Urothelium cell line (cell line): ENCODE data around the gene SHROOM3.
A peak's percentile ranks its signal among the peaks of the same experiment; 100 is the strongest.

Source experiments
- DNase-seq: peaks from one replicate; pipeline ENCODE4 v3.0.0; 2011; ENCODE audit warnings: low spot score, mixed read lengths
- FAIRE-seq: peaks from 2 replicates; lab custom pipeline; 2011; peaks lifted over from hg19 to GRCh38; lab: Jason Lieb, UNC

SHROOM3 gene

DNA sequence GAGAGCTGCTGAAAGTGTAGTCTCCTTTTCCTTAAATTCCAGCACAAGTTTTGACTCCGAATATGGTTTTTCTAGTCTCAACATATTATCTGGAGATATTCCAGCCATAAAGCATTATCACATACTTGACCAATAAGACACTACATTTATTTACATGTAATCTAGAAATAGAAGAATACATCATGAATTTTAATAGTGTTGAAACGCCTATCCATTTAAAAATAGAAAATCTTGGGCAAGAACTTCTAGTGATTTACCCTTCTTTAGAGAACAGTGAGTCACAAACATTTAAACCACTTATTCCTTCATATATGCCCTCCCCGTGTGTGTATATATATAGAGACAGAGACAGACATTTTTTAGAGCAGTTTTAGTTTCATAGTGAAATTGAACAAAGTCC lies 301.4 kb downstream of the SHROOM3 start:
- no peak for FAIRE-seq
- no peak for DNase-seq

GRCh38 chr4:76737180-76737579 lies 302.2 kb downstream of the SHROOM3 start:
- no peak for FAIRE-seq
- DNase-seq, result no peak

GRCh38 chr4:76737771-76738085 lies 302.7 kb downstream of the SHROOM3 start:
- FAIRE-seq (no peak), DNase-seq (no peak)

DNA sequence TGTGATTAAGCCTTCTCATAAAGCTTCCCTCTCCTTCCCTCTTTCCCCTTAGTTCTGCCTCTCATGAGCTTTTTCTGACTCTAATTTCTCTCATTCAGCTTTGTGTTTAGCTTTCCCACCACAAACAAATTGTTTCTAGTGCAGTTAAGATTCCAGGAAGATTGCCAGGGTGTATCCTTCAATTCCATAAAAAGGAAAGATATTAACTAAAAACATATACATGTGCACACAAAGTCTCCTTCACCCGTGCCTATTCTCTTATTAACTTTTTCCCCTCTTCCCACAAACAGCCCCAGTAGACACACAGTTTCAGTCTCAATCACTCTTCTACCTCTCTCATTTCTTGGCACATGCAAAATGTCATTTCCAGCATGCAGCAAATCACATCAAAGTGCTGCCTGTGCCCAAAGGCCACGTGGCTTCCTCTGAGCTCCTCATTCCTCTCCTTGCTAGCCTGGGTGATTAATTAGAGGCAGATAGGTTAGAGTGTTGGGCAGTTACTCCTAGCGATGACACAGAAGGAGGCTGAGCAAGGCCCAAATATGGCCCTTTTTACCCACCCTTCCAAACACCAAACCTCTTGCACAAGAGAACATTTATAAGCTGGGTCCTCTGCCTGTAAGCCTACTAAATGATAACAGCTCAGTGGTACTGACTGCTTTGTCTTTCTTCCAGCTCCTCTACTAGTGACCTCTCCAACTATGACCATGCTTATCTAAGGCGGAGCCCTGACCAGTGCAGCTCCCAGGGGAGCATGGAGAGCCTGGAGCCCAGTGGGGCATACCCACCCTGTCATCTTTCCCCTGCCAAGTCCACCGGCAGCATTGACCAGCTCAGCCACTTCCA lies 303.3 kb downstream of the SHROOM3 start:
- DNase-seq, result no peak

DNA sequence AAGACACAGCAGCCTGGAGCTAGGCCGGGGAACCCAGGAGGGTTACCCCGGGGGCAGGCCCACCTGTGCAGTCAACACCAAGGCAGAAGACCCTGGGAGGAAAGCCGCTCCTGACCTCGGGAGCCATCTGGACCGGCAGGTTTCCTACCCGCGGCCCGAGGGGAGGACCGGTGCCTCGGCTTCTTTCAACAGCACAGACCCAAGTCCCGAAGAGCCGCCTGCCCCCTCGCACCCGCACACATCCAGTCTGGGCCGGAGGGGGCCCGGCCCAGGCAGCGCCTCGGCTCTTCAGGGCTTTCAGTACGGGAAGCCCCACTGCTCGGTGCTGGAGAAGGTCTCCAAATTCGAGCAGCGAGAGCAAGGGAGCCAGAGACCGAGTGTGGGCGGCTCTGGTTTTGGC lies 305.2 kb downstream of the SHROOM3 start:
- DNase-seq (no peak), FAIRE-seq (no peak)

More for the DNA sequence above, 303.3 kb downstream of the SHROOM3 start:
- no peak for FAIRE-seq

DNA sequence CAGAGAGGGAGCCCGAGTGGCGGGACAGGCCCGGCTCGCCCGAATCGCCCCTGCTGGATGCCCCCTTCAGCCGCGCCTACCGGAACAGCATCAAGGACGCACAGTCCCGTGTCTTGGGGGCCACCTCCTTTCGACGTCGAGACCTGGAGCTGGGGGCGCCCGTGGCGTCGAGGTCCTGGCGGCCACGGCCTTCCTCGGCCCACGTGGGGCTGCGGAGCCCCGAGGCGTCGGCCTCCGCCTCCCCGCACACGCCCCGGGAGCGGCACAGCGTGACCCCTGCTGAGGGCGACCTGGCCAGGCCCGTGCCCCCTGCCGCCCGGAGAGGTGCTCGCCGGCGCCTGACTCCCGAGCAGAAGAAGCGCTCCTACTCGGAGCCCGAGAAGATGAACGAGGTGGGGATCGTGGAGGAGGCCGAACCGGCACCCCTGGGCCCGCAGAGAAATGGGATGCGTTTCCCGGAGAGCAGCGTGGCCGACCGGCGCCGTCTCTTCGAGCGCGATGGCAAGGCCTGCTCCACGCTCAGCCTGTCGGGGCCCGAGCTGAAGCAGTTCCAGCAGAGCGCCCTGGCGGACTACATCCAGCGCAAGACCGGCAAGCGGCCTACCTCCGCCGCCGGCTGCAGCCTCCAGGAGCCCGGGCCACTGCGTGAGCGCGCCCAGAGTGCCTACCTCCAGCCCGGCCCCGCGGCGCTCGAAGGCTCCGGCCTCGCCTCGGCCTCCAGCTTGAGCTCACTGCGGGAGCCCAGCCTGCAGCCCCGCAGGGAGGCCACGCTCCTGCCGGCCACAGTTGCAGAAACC lies 306.0 kb downstream of the SHROOM3 start:
- DNase-seq, result no peak
- no peak for FAIRE-seq

DNA sequence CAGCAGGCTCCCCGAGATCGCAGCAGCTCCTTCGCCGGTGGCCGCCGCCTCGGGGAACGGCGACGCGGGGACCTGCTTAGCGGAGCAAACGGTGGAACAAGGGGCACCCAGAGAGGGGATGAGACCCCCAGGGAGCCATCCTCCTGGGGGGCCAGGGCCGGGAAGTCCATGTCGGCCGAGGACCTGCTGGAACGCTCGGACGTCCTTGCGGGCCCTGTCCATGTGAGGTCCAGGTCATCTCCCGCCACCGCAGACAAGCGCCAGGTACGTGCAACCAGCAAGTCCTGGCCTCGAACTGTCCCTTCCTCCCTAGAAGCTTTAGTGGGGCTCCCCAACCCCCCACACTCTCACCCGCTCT lies 306.6 kb downstream of the SHROOM3 start:
- DNase-seq, result no peak
- no peak for FAIRE-seq

DNA sequence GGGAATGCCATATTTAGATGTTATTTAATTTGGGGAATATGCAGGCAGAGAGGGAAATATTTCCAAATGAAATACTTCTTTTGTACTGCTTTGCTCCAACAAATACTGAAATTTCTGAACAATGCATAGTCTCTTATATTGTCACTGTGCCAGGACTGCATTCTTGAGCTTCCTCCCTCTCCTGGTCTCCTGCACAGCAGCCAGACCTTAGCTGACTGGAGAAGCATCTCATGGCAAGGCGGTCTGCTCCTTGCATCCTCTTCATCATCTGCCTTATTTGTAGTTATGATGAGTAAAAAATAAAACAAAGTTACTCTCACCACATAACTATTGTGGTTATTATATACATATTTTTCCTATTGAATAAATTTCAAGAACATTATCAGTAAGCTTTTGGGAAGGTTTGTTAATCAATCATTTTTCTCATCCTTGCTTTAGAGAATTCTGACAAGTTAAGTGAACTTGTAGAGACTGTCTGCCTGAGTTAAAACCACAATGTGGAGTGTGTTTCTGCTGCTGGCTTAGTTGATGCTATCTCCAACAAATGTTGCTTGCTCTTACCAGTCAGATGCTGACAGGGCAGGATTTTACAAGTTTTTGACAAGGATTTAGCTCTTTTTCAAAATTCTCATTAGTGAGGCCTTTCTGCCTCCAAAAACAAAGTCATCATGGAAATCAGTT lies 309.4 kb downstream of the SHROOM3 start:
- FAIRE-seq (no peak), DNase-seq (peak; percentile 64)

- no peak for FAIRE-seq
- no peak for DNase-seq
These were observed 310.2 kb downstream of the SHROOM3 start for GRCh38 chr4:76745240-76745639.

DNA sequence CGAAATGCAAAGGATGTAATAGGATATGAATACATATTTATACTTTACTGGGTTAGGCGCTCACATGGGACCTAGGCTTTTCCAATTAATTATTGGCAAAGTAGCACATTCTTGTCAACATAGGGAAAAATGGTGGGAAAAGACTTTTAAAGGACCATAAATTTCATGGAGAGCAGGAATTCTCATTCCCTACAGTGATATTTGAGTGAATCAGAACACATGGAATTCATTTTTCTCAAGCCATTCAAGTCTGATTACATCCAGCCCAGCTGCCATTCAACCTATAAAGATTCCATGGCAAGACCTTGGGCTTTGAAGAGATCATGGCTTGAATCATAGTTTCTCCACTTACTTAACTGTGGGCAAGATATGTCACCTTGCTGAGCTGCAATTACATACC lies 312.5 kb downstream of the SHROOM3 start:
- DNase-seq (no peak), FAIRE-seq (no peak)

- DNase-seq (peak; percentile 46), FAIRE-seq (no peak)
These were observed 313.6 kb downstream of the SHROOM3 start for GRCh38 chr4:76748649-76749048.

DNA sequence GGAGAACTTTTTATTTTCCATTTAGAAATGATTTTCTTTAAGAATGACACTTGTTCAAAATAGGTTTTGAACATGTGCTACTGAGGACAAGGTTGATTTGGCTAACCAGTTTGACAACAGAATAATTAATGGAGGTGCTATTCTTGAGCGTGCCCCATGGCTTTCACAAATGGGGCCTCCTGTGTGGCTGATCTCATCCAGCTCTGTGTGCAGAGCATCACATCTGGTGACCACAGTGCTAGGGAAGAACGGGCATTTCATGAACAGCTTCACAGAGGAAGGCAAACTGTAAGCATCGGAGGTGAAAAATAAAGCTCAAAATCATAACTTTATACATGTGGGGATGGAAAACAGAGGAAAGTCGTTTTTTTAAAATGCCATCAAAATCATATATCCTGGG lies 314.3 kb downstream of the SHROOM3 start:
- DNase-seq (no peak), FAIRE-seq (no peak)

DNA sequence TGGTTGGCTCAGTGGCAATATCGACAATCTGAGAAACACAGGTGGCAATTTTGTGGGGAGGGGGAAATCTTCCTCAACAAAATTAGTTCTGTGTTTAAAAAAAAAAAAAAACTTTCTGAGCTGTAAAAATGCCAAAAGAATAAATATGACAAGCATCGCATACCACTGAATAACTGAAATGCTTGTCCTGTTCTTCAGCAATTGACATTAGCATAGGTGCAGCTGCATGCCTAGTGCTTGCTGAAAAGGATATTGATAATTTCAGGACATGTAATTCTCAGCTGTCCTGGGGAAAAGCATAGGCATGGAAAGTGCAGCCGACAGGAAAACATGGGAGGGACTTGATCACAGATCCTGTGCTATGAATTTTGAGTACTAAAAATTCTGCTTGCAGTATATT lies 315.7 kb downstream of the SHROOM3 start:
- no peak for DNase-seq
- no peak for FAIRE-seq

- FAIRE-seq, result peak; percentile 20
These were observed 316.7 kb downstream of the SHROOM3 start for GRCh38 chr4:76751612-76752343.

GRCh38 chr4:76752861-76753501 lies 318.0 kb downstream of the SHROOM3 start:
- peak; percentile 63 for FAIRE-seq

More at GRCh38 chr4:76751612-76752343, 316.7 kb downstream of the SHROOM3 start:
- DNase-seq, result no peak

GRCh38 chr4:76753814-76754213 lies 318.8 kb downstream of the SHROOM3 start:
- DNase-seq (peak; percentile 53), FAIRE-seq (peak; percentile 48)

More at GRCh38 chr4:76752861-76753501, 318.0 kb downstream of the SHROOM3 start:
- peak; percentile 86 for DNase-seq

DNA sequence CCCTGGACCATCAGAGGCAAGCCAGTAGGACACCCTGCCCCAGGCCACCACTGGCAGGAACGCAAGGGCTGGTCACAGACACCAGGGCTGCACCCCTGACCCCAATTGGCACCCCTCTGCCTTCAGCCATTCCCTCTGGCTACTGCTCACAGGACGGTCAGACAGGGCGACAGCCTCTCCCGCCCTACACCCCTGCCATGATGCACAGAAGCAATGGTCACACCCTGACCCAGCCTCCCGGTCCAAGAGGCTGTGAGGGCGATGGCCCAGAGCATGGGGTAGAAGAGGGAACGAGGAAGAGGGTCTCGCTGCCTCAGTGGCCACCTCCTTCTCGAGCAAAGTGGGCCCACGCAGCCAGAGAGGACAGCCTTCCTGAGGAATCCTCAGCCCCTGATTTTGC lies 319.4 kb downstream of the SHROOM3 start:
- DNase-seq (no peak), FAIRE-seq (peak; percentile 46)

DNA sequence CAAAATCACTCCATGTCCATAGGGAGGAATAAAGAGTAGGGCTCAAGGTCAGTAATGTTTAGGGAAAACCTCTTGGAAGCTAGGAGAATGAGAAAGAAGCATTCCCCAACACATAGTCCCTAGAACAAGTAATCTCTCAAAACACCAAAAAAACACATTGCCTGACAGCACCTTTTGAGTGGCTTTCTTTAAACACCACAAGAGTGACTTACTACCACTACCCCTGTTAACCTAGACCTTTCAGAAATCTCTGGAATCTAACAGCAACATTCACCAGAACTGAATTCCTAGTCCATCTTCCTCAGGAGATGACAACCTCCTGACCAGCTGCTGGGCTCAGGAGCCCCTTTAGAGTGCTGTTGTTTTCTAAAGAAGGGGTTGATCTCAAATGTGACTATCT lies 320.7 kb downstream of the SHROOM3 start:
- FAIRE-seq, result no peak
- DNase-seq, result no peak

DNA sequence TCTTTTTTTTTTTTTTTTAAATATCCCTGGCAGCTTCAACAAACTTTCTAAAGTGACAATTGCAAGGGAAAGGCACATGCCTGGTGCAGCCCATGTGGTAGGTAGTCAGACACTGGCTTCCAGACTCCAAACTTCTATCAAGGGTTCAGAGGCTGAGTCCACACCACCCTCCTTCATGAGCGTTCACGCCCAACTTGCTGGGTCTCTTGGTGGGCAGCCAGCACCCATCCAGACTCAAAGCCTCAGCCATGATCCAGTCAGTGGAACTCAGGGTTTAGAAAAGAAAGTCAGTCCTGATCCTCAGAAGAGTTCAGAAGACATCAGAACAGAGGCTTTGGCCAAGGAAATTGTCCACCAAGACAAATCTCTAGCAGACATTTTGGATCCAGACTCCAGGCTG lies 321.4 kb downstream of the SHROOM3 start:
- no peak for FAIRE-seq

DNA sequence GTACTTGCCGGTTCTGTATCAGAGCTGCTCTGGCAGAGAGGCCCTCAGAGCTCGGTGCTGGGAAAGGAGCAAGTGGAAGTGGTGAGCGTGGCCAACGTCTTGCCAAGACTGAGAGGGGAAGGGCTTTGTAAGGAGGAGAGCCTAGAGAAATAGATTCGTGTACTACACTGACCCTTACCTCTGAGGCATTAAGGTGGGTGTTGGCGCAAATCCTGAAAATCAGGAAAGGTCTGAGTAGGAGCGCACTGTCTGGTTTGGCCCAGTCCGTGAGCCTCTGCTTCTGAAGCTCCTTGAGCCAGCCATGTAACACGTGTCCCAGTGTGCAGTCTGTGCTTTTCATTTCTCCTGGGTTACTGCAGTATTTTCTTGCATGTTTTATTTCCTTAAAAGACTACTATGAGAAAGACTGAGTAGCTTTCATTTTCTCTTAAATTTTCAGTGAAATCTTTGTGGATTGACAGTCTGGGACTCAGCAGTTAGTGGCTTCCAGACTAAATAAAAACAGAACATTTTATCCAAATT lies 322.4 kb downstream of the SHROOM3 start:
- DNase-seq, result no peak
- FAIRE-seq, result no peak

More for the DNA sequence above, 321.4 kb downstream of the SHROOM3 start:
- DNase-seq, result no peak
